ENCODE data around the gene IL27RA.
"Not testable (repeated sequence)": the region's sequence is repeated elsewhere in the genome, so short reads cannot be mapped to it uniquely, and the experiment has no call there.

IL27RA gene

DNA sequence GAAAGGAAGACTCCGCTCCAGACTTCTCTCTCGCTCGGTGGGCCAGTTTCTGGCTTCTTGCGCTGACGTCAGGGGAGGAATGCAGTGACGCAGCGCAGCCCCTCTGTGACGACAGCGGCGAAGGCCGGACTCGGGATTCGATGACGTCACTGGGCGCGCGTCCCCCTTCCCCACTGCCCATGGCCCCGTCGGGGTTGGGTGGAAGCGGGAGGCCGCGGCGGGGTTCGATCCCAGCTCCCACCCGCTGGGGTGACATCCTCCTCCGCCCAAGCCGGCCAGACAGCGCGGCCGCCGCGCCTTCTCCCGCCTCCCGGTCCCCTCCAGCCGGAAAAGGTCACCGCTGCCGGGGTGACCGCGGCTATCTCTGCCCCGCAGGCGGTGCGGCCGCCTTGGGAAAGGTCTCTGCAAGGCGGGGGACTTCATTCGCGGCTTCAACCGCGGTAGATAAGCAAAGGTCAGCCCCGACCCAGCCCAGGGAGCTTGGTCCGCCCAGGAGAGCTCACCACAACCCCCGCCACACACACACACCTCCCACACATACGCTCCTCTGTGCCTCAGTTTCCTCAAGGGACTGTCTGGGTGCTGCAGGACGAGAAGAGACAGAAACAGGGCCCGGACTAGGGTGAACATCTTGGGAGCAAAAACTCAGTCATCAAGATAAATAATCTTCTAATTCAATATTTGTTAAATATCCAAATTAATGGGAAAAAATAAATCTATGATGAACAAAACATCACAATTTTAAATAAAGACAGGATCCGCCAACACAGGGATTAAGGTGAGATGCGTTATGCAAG is 24.6 kb upstream of the IL27RA start:
- no peaks in the 10 kb centered on the region for H3K36me3 Mint-ChIP-seq (ENCODE audit: low read depth)
- H3K27ac Mint-ChIP-seq: peak overlapping the region; percentile 93
- no peaks in the 10 kb centered on the region for H3K27me3 Mint-ChIP-seq
- peaks cover 46% of the 10 kb centered on the region for H3K4me1 Mint-ChIP-seq (ENCODE audit: low read depth)
- no peaks in the 10 kb centered on the region for H3K9me3 Mint-ChIP-seq
- peak overlapping the region; percentile 87 for H3K4me3 Mint-ChIP-seq

DNA sequence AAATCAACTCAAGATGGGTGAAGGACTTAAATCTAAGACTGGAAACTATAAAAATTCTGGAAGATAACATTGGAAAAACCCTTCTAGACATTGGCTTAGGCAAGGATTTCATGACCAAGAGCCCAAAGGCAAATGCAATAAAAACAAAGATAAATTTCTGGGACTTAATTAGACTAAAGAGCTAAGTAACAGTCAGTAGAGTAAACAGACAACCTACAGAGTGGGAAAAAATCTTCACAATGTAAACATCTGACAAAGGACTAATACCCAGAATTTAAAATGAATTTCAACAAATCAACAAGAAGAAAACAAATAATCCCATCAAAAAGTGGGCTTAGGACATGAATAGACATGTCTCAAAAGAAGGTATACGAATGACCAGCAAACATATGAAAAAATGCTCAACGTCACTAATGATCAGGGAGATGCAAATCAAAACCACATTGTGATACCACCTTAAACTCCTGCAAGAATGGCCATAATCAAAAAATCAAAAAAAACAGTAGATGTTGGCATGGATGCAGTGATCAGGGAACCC is 19.1 kb upstream of the IL27RA start:
- H3K4me3 Mint-ChIP-seq: no peak overlapping the region
- no peaks in the 10 kb centered on the region for H3K9me3 Mint-ChIP-seq
- no peaks in the 10 kb centered on the region for H3K36me3 Mint-ChIP-seq (ENCODE audit: low read depth)
- peaks cover 14% of the 10 kb centered on the region for H3K4me1 Mint-ChIP-seq (ENCODE audit: low read depth)
- no peaks in the 10 kb centered on the region for H3K27me3 Mint-ChIP-seq
- H3K27ac Mint-ChIP-seq: no peak overlapping the region

DNA sequence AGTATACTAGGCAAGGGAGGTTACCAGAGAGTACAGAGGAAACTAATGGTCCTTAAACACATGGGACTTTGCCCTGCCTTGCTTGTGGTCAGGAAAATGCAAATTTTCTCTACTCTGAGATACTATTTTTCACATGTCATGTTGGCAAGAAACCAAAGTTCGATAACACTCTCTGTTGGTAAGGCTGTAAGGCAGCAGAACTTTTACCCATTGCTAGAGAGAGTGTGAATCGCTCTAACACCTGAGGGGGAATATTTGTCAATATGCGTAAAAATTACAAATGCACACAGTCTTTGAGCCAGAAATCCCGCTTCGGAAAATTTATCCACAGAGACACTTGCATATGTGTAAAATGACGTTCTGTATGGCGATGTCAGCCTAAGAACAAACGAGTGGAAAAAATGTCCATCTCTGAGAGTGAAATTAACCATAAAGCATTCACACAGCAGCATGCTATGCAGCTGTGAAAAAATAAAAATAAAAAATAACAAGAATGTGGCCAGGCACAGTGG is 16.0 kb upstream of the IL27RA start:
- no peak overlapping the region for H3K27ac Mint-ChIP-seq

DNA sequence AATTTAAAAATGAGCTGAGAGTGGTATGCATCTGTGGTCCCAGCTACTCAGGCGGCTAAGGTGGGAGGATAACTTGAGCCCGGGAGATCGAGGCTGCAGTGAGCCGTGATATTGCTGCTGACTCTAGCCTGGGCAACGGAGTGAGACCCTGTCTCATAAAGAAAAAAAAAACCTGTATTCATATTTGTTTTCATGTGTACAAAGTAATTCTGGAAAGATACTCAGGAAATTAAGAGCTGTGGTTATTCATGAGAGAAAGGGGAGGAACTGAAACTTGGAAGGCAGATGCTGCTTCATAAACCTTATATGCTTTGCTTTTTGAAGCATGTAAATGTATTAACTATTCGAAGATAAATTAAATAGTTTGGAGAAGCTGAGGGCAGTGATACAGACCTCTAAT is 12.5 kb upstream of the IL27RA start:
- Mint-ChIP-seq H3K4me1 (ENCODE audit: low read depth) (peaks cover 27% of the 10 kb centered on the region), H3K4me3 (no peak overlapping the region), H3K36me3 (ENCODE audit: low read depth) (no peaks in the 10 kb centered on the region), H3K9me3 (no peaks in the 10 kb centered on the region), H3K27ac (no peak overlapping the region), H3K27me3 (no peaks in the 10 kb centered on the region)

More for the DNA sequence above, 16.0 kb upstream of the IL27RA start:
- no peak overlapping the region for H3K4me3 Mint-ChIP-seq
- H3K4me1 Mint-ChIP-seq (ENCODE audit: low read depth): peaks cover 18% of the 10 kb centered on the region
- no peaks in the 10 kb centered on the region for H3K36me3 Mint-ChIP-seq (ENCODE audit: low read depth)
- no peaks in the 10 kb centered on the region for H3K27me3 Mint-ChIP-seq
- no peaks in the 10 kb centered on the region for H3K9me3 Mint-ChIP-seq

DNA sequence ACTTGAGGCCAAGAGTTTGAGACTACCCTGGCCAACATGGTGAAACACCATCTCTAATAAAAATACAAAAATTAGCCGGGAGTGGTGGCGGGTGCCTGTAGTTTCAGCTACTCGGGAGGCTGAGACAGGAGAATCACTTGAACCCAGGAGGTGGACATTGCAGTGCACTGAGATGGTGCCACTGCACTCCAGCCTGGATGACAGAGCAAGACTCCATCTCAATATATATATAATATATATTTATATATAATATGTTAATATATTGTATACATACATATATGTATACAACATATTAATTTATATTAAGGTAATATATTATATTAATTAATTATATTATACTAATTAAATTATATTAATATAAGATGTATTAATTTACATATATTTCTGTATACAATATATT is 11.8 kb upstream of the IL27RA start:
- peaks cover 23% of the 10 kb centered on the region for H3K4me1 Mint-ChIP-seq (ENCODE audit: low read depth)
- H3K27ac Mint-ChIP-seq; H3K36me3 Mint-ChIP-seq (ENCODE audit: low read depth); H3K9me3 Mint-ChIP-seq; H3K27me3 Mint-ChIP-seq; H3K4me3 Mint-ChIP-seq: not testable (repeated sequence)

DNA sequence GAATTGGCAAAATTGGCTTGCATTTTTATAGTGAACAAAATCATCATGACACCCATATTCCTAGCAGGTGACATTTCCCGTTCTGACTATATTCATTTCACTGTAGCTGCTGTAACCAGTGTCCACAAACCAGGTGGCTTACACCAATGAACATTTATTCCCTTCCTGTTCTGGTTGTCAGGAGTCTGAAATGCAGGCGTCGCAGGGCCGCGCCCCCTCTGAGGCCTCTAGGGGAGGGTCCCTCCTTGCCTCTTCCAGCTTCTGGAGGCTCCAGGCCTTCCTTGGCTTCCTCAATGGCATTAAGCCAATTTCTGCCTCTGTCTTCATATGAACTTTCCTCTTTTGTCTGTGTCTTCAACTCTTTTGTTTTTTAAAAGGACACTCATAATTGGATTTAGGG is 10.1 kb upstream of the IL27RA start:
- H3K4me1 Mint-ChIP-seq (ENCODE audit: low read depth): peaks cover 17% of the 10 kb centered on the region
- H3K36me3 Mint-ChIP-seq (ENCODE audit: low read depth): no peaks in the 10 kb centered on the region
- H3K27ac Mint-ChIP-seq: no peak overlapping the region
- H3K27me3 Mint-ChIP-seq: no peaks in the 10 kb centered on the region
- no peak overlapping the region for H3K4me3 Mint-ChIP-seq
- H3K9me3 Mint-ChIP-seq: no peaks in the 10 kb centered on the region

DNA sequence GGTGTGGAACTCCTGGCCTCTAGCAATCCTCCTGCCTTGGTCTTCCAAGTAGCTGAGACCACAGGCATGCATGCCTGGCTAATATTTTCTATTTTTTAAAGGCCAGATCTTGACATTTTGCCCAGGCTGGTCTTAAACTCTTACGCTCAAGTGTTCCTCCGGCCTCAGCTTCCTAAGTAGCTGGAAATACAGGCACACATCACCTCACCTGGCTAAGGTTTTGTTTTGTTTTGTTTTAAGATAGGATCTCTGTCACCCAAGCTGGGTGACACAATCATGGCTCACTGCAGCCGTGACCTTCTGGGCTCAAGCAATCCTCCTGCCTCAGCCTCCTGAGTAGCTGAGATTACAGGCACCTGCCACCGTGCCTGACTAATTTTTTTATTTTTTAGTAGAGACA is 9.1 kb upstream of the IL27RA start:
- no peak overlapping the region for H3K4me3 Mint-ChIP-seq
- no peaks in the 10 kb centered on the region for H3K27me3 Mint-ChIP-seq
- no peak overlapping the region for H3K27ac Mint-ChIP-seq
- H3K36me3 Mint-ChIP-seq (ENCODE audit: low read depth): no peaks in the 10 kb centered on the region
- H3K4me1 Mint-ChIP-seq (ENCODE audit: low read depth): peaks cover 17% of the 10 kb centered on the region
- H3K9me3 Mint-ChIP-seq: no peaks in the 10 kb centered on the region

DNA sequence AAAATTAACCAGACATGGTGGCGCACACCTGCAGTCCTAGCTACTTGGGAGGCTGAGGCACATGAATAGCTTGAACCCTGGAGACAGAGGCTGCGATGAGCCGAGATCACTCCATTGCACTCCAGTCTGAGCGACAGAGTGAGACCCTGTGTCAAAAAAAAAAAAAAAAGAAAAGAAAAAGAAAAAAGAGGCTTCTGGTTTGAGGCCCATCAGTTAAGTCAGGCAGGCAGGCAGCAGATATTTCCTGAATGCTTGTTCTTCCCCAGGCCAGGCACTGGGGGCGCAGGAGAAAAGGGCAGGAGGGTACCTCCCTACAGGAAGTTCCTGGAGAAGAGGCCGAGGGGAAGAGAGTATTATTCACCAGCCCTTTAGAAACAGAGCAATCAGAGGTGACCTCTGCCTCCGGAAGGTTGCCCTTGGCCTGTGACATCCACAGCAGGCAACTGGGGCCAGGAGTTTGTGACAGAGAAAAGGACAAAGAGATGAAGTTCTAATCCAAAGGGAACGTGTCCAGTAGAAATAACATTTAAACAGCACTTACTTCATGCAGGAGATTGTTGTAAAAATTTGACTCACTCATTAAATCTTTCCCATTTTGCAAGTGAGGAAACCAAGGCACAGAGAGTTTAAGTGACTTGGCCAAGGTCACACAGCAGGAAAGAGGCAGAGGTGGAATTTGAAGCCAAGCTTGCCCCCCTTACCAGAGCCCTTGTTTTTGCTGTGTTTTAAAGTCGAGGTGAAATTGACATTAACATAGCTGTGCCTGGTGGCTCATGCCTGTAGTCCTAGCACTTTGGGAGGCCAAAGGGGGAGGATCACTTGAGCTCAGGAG is 7.9 kb upstream of the IL27RA start:
- H3K4me1 Mint-ChIP-seq (ENCODE audit: low read depth): peaks cover 13% of the 10 kb centered on the region
- H3K27ac Mint-ChIP-seq: peak overlapping the region; percentile 34
- H3K4me3 Mint-ChIP-seq: no peak overlapping the region
- H3K9me3 Mint-ChIP-seq: no peaks in the 10 kb centered on the region
- no peaks in the 10 kb centered on the region for H3K36me3 Mint-ChIP-seq (ENCODE audit: low read depth)
- H3K27me3 Mint-ChIP-seq: no peaks in the 10 kb centered on the region

DNA sequence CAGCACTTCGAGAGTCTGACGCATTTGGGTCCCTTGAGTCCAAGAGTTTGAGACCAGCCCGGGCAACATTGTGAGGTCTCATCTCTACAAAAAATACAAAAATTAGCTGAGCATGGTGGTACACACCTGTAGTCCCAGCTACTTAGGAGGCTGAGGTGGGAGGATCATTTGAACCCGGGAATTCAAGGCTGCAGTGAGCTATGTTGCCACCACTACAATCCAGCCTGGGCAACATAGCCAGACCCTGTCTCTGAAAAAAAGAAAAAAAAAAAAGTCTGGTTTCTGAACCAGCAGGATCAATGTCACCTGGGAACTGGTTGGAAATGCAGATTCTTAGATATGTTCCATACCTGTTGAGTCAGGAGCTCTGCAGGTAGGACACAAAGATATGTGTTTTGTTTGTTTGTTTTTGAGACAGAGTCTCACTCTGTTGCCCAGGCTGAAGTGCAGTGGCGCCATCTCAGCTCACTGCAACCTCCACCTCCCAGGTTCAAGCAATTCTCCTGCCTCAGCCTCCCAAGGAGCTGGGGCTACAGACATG is 4.8 kb upstream of the IL27RA start:
- not testable (repeated sequence) for H3K9me3 Mint-ChIP-seq; H3K27ac Mint-ChIP-seq; H3K4me3 Mint-ChIP-seq; H3K36me3 Mint-ChIP-seq (ENCODE audit: low read depth); H3K27me3 Mint-ChIP-seq
- peaks cover 16% of the 10 kb centered on the region for H3K4me1 Mint-ChIP-seq (ENCODE audit: low read depth)

DNA sequence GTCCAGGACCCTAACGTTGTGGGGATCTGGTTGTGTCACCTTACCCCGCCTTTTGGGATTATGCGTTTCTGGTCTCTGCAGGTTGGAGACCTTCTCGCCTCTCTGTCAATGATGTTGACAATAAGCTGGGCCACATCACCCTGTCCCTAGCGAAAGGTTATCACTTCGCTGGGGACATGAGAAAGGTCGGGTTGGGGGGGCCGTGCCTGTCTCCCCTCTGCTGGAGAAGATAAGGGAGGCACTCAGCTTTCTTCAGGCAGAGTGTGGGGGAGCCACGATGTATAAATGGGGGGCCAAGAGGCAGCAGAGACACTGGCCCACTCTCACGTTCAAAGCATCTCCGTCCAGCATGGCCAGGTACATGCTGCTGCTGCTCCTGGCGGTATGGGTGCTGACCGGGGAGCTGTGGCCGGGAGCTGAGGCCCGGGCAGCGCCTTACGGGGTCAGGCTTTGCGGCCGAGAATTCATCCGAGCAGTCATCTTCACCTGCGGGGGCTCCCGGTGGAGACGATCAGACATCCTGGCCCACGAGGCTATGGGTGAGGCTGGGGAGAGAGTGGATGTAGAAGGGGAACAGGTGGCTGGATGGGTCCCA is 3.6 kb upstream of the IL27RA start, which contains the start of gene RLN3:
Gene RLN3, plus strand, starts transcription at position 293 of the 595 bp plus-strand sequence. Its CDS starts 57 bp downstream, at position 350.
- H3K9me3 Mint-ChIP-seq: no peaks in the 10 kb centered on the region
- H3K36me3 Mint-ChIP-seq (ENCODE audit: low read depth): peaks cover 3% of the 10 kb centered on the region
- peaks cover 20% of the 10 kb centered on the region for H3K4me1 Mint-ChIP-seq (ENCODE audit: low read depth)
- no peak within 1 kb of the TSS for H3K27ac Mint-ChIP-seq
- H3K27me3 Mint-ChIP-seq: no peaks in the 10 kb centered on the region
- no peak within 1 kb of the TSS for H3K4me3 Mint-ChIP-seq

DNA sequence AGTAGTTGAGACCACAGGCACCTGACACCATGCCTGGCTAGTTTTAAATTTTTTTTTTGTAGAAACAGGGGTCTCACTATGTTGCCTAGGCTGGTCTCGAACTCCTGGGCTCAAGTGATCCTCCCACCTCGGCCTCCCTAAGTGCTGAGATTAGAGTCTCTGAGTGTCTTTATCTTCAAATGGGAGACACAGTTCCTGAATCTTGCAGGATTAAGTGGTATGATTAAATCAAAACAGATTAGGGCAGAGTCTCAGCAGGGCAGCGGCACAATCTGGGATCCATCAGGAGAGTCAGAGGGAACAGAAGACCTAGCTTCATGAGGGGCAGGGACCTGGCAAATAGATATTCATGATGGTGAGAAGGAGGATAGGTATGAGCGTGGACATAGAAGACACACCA is 2.7 kb upstream of the IL27RA start:
- H3K4me1 Mint-ChIP-seq (ENCODE audit: low read depth): peaks cover 17% of the 10 kb centered on the region
- peaks cover 5% of the 10 kb centered on the region for H3K36me3 Mint-ChIP-seq (ENCODE audit: low read depth)
- H3K27me3 Mint-ChIP-seq: no peaks in the 10 kb centered on the region
- H3K9me3 Mint-ChIP-seq: no peaks in the 10 kb centered on the region
- H3K27ac Mint-ChIP-seq: no peak overlapping the region
- H3K4me3 Mint-ChIP-seq: no peak overlapping the region

DNA sequence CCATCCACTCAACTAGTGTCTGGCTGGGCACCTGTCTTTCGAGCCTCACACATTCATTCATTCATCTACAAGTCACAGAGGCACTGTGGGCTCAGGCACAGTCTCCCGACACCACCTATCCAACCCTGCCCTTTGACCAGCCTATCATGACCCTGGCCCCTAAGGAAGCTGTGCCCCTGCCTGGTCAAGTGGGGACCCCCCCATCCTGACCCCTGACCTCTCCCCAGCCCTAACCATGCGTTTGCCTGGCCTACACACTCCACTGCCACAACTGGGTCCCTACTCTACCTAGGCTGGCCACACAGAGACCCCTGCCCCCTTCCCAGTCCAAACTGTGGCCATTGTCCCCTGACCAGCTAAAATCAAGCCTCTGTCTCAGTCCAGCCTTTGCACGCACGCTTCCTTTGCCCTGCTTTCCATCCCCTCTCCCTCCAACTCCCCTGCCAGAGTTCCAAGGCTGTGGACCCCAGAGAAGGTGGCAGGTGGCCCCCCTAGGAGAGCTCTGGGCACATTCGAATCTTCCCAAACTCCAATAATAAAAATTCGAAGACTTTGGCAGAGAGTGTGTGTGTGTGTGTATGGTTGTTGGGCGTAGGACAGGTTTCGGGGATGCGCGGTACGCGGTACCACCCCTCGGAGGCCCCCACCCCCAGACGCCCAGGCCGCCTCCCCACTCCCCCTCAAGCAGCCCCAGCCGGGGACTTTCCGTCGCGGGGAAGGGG is 404 bp upstream of the IL27RA start:
- Mint-ChIP-seq H3K27ac (peak overlapping the region; percentile 90), H3K9me3 (no peaks in the 10 kb centered on the region), H3K4me1 (ENCODE audit: low read depth) (peaks cover 21% of the 10 kb centered on the region), H3K27me3 (no peaks in the 10 kb centered on the region), H3K36me3 (ENCODE audit: low read depth) (peaks cover 12% of the 10 kb centered on the region), H3K4me3 (peak overlapping the region; percentile 88)

DNA sequence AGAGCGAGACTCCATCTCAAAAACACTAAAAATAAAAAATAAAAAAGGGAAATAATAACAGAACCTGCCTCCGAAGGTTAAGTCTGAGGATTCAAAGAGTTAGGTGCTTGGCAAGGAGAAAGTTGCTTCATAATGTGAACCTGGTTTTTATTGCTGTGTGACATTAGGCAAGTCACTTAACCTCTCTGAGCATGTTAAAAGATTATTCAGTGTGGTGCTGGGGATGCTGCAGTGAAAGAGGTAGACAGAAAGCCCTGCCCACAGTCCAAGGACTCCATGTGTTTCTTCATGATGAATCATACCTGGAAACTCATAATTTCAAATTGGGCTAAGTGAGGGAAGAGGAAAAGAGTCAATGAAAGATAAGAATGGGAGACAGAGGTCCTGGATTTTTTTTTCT is 2.4 kb downstream of the IL27RA start:
- peak overlapping the region; percentile 31 for H3K27ac Mint-ChIP-seq
- no peaks in the 10 kb centered on the region for H3K27me3 Mint-ChIP-seq
- peak overlapping the region; percentile 27 for H3K4me3 Mint-ChIP-seq
- H3K4me1 Mint-ChIP-seq (ENCODE audit: low read depth): peaks cover 22% of the 10 kb centered on the region
- H3K9me3 Mint-ChIP-seq: no peaks in the 10 kb centered on the region
- H3K36me3 Mint-ChIP-seq (ENCODE audit: low read depth): peaks cover 25% of the 10 kb centered on the region

DNA sequence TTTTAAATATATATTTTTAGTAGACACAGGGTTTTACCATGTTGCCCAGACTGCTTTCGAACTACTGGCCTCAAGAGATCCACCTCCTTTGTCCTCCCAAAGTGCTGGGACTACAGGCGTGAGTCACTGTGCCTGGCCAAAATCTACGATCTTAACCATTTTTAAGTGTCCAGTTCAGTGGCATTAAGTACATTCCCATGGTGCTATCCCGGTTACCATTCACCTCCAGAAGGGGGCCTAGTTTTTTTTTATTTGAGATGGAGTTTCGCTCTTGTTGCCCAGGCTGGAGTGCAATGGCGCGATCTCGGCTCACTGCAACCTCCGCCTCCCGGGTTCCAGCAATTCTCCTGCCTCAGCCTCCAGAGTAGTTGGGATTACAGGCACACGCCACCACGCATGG is 3.6 kb downstream of the IL27RA start:
- Mint-ChIP-seq H3K36me3 (ENCODE audit: low read depth) (peaks cover 28% of the 10 kb centered on the region), H3K4me1 (ENCODE audit: low read depth) (peaks cover 22% of the 10 kb centered on the region)
- not testable (repeated sequence) for H3K4me3 Mint-ChIP-seq, H3K27ac Mint-ChIP-seq, H3K9me3 Mint-ChIP-seq, H3K27me3 Mint-ChIP-seq
